HepG2 (cell line): ENCODE results near the gene G6PC2. TPM values are rescaled to one million over a fixed set of nuclear protein-coding genes. Genes with fewer than 3 reads are reported as not detected.

Source experiments
- polyA plus RNA-seq, 8 experiments: library from polyadenylated mRNA; depleted of rRNA in 3 of 8; stranded (reverse) in 7 of 8; unstranded in 1 of 8; fragments of >200 nt; fragmentation: Illumina TruSeq in 4 of 8; extraction: Trizol in 4 of 8; gene quantifications; 2 replicates each; pipeline versions ENCODE4 v1.2.1 to v1.2.3, GENCODE V29; 2011 to 2016; ENCODE audit warnings: low read depth in 4 of 8, missing spikeins in 1 of 8, mixed read lengths in 1 of 8; ENCODE audit not compliant: insufficient read depth in 1 of 8
- total RNA-seq, 5 experiments: library from RNA; depleted of rRNA; stranded (reverse); fragments of >200 nt; fragmentation: Illumina TruSeq; extraction: Trizol; gene quantifications; 2 replicates each; pipeline ENCODE4 v1.2.3, GENCODE V29; 2016; ENCODE audit warnings: low read depth in 1 of 5

G6PC2 gene
- total and polyA plus RNA-seq, 2 of the 13 experiments (the other 11 are each of a cell fraction or from before 2014, with no cell fraction given): not detected

Other genes starting within 250 kb of the G6PC2 start
- gene NOSTRIN, start 98.7 kb upstream of the G6PC2 start, total RNA-seq (2016; rRNA removed; fragmentation: Illumina TruSeq; extraction: Trizol): 0.22 TPM in 1 of 2 replicates, not detected in the other
- 0.10 and 0.22 TPM in 2 replicates for gene NOSTRIN, start 98.7 kb upstream of the G6PC2 start, polyA plus RNA-seq (2011; rRNA removed)
- 26.5 and 45.9 TPM in 2 replicates for gene SPC25, start 10.9 kb upstream of the G6PC2 start, total RNA-seq (2016; rRNA removed; fragmentation: Illumina TruSeq; extraction: Trizol)
- gene SPC25, start 10.9 kb upstream of the G6PC2 start, polyA plus RNA-seq (2011; rRNA removed): 6.9 and 11.3 TPM in 2 replicates
- not detected in 2 replicates for gene ABCB11, start 130.0 kb downstream of the G6PC2 start, total RNA-seq (2016; rRNA removed; fragmentation: Illumina TruSeq; extraction: Trizol)
- gene ABCB11, start 130.0 kb downstream of the G6PC2 start, polyA plus RNA-seq (2011; rRNA removed): not detected in 2 replicates
- gene DHRS9, start 168.3 kb downstream of the G6PC2 start, total RNA-seq (2016; rRNA removed; fragmentation: Illumina TruSeq; extraction: Trizol): not detected in 2 replicates
- not detected in 2 replicates for gene DHRS9, start 168.3 kb downstream of the G6PC2 start, polyA plus RNA-seq (2011; rRNA removed)